Stimulated activated CD8-positive, alpha-beta memory T cell treated with anti-CD3 and anti-CD28 coated beads, Interleukin-15, amount 100 ng/mL, for 48 hours (primary cell): ENCODE measurements around the gene NPIPB2.

Experiments used
- DNase-seq, 2 donors: peaks; one replicate each; pipeline ENCODE4 v3.0.0-alpha.2; 2020; ENCODE audit warnings: low read depth in 2 of 2

The NPIPB2 gene

DNA sequence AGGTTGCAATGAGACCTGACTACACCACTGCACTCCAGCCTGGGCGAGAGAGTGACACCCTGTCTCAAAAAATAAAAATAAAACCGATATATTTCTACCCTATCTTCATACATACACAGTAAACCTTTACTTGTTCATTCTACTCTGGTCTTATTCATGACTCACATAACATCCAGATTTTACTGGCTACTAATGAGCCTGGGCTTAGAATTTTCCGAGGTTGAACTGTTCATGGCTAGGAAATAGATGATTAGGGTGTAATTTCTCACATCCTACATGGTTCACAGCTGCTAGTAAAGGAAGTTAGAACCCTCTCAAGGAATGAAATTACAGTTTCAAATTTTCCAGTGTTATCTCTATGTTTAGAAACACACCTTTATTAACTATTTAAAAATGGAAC is 40.8 kb downstream of the NPIPB2 start:
- no peak for DNase-seq

- no peak for DNase-seq
Observed at GRCh38 chr16:11896486-11897176, 45.2 kb downstream of the NPIPB2 start.

GRCh38 chr16:11893571-11893970 is 48.3 kb downstream of the NPIPB2 start:
- DNase-seq: no peak

GRCh38 chr16:11892761-11893160 is 49.1 kb downstream of the NPIPB2 start:
- no peak for DNase-seq

GRCh38 chr16:11890231-11890965 is 51.4 kb downstream of the NPIPB2 start:
- no peak for DNase-seq

DNA sequence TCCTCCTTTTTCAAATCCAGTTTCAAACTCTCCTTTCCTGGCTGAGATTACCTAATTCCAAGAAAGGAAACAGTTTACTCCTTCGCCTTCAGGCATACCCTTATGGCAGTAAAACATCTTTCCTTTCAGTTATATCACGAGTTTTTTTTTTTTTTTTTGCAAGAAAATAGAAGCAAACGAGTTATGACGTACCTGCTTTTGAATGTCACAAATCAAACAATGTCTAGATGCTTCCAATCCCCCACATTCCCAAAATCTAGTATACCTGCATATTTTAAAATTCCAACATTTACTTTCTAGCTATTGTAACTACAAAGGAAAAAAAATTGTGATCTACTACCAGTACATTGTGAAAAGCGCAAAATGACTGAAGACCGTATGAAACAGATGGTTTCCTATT is 55.0 kb downstream of the NPIPB2 start:
- DNase-seq: no peak

DNA sequence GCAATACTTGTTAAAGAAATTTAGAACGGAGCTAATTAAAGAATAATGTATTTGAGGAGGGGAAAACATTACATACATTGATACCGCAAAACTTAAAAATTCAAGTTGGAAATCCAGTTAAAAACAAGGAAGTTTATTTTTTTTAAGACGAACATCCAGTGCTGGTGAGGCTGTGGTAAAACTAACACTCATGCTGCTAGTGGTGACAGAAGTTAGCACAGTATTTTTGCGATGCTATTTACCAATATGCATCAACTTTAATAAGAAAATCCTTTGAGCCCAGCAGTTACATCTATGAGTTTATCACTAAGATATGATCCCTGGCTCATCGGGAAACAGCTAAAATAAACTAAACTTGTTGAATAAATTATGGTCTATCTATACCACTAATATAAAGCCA is 57.8 kb downstream of the NPIPB2 start:
- DNase-seq: no peak

- DNase-seq: no peak
Observed at GRCh38 chr16:11880007-11880406, 61.8 kb downstream of the NPIPB2 start.

- no peak for DNase-seq
Observed at GRCh38 chr16:11877374-11877773, 64.5 kb downstream of the NPIPB2 start.
